Measurements from ENCODE around the gene TMEM255A.

DNA sequence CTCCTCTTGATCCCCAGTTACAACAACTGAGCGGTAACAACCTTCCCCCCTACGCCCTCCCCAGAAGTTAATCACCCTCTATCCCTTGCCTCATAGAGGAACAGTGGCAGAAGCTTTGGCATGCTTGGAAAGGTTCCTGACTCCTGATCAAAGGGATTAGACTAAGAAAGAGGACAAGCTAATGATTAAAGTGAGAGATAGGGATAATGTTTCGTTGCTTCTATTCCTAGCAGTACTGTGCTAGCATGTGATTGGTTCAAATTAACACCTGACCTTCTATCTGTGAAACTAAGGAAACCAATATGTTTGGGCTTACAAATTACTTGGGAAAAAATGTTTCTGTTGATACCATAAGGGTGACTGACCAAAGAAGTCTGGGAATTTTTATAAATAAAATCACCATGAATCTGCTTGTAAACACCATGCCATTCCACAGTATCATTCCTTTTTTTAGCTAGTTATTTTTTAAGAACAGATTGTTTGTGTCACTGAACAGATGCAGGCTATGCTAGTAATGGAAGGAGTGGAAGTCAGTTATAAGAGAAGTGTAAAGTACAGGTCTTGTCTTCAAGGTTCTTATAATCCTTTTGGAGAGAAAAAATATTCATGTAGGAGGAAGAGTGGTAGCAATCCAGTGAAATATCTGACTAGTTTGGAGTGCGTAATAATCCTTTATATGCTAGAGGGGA is 39.3 kb upstream of the TMEM255A start:
- TF ChIP-seq SP1 (IDR thresholded peaks at IDR 0.05) (no peak), CTBP1 (IDR thresholded peaks at IDR 0.05; ENCODE audit: borderline replicate concordance) (no peak), LEF1 (IDR thresholded peaks at IDR 0.05; ENCODE audit: borderline replicate concordance) (no peak), L3MBTL2 (conservative IDR thresholded peaks at IDR 0.05) (no peak), ARNT (IDR thresholded peaks at IDR 0.05) (no peak), SUZ12 (IDR thresholded peaks at IDR 0.05) (no peak), BHLHE40 (IDR thresholded peaks at IDR 0.05; ENCODE audit: borderline replicate concordance) (no peak), FOXK2 (IDR thresholded peaks at IDR 0.05) (no peak), FOXA1 (IDR thresholded peaks at IDR 0.05) (no peak), TARDBP (IDR thresholded peaks at IDR 0.05) (no peak), NFRKB (IDR thresholded peaks at IDR 0.05) (no peak)

All from HEK293T (cell line).